Fibroblast of villous mesenchyme (primary cell): ENCODE data around the gene EFNA1. TPM values are rescaled to one million over a fixed set of nuclear protein-coding genes. Genes with fewer than 3 reads are reported as not detected.
"Not testable (repeated sequence)": the region's sequence is repeated elsewhere in the genome, so short reads cannot be mapped to it uniquely, and the experiment has no call there.

Experiments used
- DNase-seq: peaks from one replicate; pipeline ENCODE4 v3.0.0-alpha.2; 2010; ENCODE audit warnings: low read depth
- H3K4me3 ChIP-seq: 2 replicates; pipeline ENCODE4 v1.5.1; 2011; ENCODE audit warnings: low read depth, mild to moderate bottlenecking, low read length
- total RNA-seq: library from RNA; depleted of rRNA; stranded (reverse); fragments of >200 nt; gene quantifications from 2 replicates; pipeline ENCODE4 v1.2.3, GENCODE V29; 2012
- TF ChIP-seq, protein P1 (sequence below): IDR thresholded peaks from 2 replicates; pipeline ENCODE4 v1.5.1; 2012; ENCODE audit warnings: low read depth, mild to moderate bottlenecking, low read length; ENCODE audit not compliant: insufficient read depth

EFNA1 gene
- total RNA-seq, 1 donor = not detected

DNA sequence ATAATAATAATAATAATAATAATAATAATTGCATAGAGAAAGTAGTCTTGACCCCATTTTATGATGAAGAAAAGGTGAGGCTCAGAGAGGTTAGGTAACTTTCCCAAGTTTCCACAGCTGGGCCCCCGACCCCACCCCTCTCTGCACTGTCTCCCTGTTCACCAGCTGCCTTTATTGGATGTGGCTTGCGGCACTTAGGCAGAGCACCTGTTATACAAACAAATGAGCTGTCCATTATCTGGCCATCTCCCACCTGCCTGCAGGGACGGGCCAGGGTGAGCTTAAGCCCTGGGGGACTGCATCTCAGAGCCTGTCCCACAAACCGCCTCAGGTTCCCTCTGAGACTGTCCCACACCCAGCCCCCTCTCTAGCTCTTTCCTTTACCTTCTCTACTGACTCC is 10.1 kb upstream of the EFNA1 start:
- no peak for DNase-seq
- TF ChIP-seq, protein P1, sequence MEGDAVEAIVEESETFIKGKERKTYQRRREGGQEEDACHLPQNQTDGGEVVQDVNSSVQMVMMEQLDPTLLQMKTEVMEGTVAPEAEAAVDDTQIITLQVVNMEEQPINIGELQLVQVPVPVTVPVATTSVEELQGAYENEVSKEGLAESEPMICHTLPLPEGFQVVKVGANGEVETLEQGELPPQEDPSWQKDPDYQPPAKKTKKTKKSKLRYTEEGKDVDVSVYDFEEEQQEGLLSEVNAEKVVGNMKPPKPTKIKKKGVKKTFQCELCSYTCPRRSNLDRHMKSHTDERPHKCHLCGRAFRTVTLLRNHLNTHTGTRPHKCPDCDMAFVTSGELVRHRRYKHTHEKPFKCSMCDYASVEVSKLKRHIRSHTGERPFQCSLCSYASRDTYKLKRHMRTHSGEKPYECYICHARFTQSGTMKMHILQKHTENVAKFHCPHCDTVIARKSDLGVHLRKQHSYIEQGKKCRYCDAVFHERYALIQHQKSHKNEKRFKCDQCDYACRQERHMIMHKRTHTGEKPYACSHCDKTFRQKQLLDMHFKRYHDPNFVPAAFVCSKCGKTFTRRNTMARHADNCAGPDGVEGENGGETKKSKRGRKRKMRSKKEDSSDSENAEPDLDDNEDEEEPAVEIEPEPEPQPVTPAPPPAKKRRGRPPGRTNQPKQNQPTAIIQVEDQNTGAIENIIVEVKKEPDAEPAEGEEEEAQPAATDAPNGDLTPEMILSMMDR = no peak
- H3K4me3 ChIP-seq = no peak overlapping the region

GRCh38 chr1:155118090-155118489 is 9.6 kb upstream of the EFNA1 start:
- H3K4me3 ChIP-seq, DNase-seq: not testable (repeated sequence)

- TF ChIP-seq, protein P1 = no peak
These were observed 7.4 kb upstream of the EFNA1 start for GRCh38 chr1:155120253-155120652.

GRCh38 chr1:155121249-155121648 is 6.4 kb upstream of the EFNA1 start:
- no peak for DNase-seq

More at GRCh38 chr1:155120253-155120652, 7.4 kb upstream of the EFNA1 start:
- DNase-seq = no peak
- no peak overlapping the region for H3K4me3 ChIP-seq

GRCh38 chr1:155122308-155122707 is 5.4 kb upstream of the EFNA1 start:
- no peak overlapping the region for H3K4me3 ChIP-seq
- TF ChIP-seq, protein P1 = no peak
- DNase-seq = no peak

More at GRCh38 chr1:155121249-155121648, 6.4 kb upstream of the EFNA1 start:
- H3K4me3 ChIP-seq = no peak overlapping the region
- TF ChIP-seq, protein P1 = no peak

GRCh38 chr1:155123801-155124200 is 3.9 kb upstream of the EFNA1 start:
- H3K4me3 ChIP-seq = no peak overlapping the region
- DNase-seq = no peak
- TF ChIP-seq, protein P1 = no peak

DNA sequence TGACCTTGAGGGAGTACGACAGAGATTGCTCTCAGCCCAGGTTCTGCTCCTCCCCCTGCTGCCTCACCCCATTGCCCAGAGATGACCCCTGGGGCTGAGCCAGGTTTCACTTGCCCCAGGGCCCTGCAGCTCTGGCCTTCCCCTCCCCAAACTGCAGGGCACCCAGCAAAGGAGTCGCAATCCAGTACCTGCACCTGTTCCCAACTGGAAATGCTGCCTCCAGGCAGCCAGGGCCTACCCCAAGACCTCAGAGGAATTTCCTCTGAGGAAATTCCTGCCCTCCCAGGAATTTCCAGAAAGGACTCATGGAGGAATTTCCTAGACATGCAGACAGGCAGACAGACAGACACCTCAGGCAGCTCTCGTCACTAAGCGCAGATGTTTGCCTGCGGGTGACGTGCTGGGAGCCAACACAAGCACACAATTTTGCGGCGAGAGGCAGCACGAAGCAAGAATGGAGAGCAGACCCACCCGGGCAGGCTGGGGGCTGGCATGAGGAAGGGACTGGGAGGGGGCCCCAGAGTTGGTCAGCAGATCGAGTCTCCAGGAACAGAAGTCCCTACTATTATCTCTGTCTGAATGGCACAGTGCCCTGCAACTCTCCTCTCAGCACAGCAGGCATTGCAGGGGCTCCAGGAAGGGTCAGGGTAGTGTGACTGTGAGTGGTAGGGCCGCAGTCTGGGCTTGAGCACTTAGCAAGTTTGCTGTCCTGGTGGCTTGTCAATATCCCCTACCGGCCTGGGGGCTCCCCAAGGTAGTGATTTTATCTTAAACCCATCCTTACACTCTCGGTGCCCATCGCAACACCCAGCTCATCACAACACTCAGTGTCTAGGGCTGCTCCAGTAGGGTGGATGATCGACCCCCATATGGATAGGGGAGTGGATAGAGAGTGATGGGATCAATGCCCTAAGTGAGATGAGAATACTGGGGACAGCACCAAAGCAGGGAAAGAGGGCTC is 2.9 kb upstream of the EFNA1 start:
- TF ChIP-seq, protein P1 = no peak
- H3K4me3 ChIP-seq = no peak overlapping the region
- DNase-seq = no peak
